Lung microvascular endothelial cell (primary cell): ENCODE results near the gene ZNF775. TPM values are rescaled to one million over a fixed set of nuclear protein-coding genes. Genes with fewer than 3 reads are reported as not detected.

Experiments
- DNase-seq, 2 donors: peaks; one replicate each; pipeline versions ENCODE4 v3.0.0 to v3.0.0-alpha.2; 2010; ENCODE audit warnings: low read depth in 2 of 2
- total RNA-seq: library from RNA; depleted of rRNA; stranded (reverse); fragments of >200 nt; gene quantifications from 2 replicates; pipeline ENCODE4 v1.2.1, GENCODE V29; 2014

The ZNF775 gene
- total RNA-seq, 1 donor from 2014 or later, result 5.4 TPM

DNA sequence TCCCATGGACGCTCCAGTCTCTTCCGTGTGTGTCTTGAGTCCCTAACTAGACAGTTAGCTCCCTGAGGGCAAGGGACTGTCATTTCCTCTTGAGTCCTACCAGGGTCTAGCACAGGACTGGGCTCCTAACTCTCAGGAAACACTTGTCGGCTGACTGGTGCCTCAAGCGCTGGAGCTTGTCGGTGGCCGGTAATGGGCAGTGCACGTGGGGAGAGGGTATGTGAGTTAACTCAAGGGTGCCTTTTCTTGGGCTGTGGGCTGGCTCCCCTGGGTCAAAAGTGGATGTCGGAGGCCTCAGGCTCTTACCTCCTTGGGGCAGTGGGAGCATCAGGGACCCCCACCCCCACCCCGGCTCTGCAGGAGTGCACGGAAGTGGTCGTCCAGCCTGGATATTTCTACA is 32.9 kb downstream of the ZNF775 start:
- no peak for DNase-seq

DNA sequence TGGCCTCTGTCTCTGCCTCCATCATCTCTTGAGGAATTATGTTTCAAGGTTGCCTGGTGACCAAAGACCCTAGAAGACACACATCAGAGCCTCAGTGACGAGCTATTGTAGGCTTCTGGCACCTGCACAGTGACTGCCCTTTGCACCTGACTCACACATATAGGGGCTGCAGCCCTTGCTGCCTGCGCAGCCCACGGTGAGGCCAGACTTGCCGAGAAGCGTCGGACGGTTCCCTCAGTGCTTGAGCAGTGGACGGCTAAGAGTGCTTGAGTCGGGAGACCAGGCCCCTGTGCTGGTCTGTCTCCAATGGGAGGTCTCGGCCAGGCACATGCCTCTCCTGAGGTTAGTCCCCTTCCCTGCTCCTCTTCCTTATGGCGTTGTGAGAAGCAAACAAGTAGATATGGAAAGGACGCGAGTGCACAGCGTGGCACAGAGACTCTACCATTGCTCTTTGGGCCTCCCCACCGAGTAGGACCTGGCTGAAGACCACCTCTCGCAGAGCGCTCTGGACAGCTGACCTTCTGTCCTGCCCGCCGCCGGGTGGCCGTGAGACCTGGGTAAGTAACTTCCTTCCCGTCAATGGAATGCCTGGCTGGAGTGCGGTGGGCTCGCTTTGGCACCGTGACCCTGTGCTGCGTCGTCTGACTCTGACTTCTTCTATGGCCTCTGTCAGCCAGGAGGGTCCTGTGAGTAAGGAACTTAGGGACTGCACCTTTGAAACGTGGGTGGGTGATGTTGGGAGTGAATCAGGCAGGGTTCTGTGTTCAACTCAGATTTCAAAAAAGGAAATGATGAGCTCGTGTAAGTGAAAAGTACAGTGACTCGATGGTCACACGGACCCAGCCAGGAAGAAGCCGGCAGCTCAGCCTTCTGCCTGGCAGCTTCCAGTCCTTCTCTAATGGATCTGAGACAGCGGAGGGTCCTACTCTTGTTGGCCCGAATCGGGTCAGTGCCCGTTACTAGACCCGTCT is 33.7 kb downstream of the ZNF775 start:
- DNase-seq, result no peak

DNA sequence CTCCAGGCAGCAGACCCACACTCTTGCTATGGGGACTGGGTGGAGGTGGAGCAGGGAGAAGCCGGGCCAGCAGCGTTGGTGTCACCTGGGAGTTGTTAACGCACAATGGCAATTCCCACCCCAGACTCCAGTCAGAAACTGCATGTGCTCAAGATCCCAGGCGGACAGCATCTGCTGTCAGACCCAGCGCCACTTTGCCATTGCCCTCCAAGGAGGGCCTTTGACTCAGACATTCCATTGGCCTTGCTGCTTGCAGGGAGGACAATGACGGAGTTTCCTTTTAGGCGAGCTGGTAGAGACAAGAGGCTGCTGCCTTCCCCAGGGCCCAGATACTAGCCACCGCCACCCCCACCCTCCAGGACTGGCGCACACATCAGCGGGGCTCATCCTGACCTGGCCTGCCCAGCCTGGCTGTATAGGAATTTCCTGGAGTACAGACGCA is 34.5 kb downstream of the ZNF775 start:
- DNase-seq, result peak in 1 of 2 donors; percentile 20

DNA sequence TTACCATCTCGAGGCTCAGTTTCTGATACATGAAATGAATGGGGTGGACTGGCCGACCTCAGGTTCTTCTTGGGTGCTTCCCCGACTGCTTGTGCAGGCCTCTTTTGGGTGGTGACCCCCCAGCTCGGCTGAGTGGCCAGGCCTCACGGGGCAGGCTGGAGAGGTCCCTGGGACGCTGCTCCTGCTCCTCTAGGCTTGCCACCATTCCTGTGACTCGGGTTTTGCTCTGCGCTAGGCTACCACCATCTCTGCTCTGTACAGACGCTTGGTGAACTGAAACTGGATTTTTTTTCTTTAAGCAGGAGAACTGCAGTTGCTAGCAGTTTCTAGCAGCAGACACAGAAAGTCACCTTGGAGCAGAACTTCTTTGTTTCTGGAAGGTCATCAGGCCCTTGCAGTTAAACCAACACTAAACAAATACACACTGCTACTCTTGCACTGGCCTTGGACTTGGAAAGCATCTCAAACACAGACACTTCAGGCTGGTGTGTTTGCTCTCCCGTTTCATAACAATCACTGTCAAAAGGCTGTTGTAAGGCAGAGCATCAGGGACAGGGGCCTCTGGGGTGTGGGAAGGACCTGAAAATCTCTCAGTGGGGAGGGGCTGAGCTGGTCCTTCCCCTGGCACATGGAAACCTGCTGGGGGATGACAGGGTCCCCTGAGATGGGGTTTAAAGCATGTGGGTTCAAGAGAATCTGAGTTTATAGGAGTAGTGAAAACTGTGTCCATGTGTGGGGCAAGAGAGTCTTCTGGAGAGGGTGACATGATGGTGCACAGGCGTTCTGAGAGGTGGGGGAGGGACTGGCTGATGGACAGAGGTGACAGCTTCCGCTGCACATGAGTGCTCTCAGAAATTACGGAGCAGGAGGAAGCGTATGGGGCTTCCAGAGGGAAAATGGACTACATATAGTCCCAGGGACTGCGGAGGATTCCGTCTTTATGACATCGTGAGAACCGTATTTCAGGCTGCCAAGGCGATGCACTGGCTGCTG is 36.3 kb downstream of the ZNF775 start:
- no peak for DNase-seq

DNA sequence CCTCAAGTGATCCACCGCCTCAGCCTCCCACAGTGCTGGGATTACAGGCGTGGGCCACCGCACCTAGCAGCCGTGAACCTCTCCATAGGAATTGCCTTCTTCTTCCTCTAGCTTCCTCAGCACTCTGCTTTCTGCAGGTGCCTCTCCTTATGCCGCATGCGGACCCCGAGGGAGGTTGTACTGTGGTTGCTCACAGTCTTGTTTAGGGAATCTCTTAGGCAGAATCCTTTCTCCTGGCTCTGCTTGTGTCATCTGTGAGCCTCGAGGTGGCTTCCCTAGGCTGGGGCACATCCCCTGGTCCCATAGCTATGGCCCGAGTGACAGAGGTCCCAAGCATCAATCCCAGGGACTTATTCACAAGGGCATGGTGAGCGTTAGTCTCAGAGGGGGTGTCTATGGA is 38.1 kb downstream of the ZNF775 start:
- no peak for DNase-seq

DNA sequence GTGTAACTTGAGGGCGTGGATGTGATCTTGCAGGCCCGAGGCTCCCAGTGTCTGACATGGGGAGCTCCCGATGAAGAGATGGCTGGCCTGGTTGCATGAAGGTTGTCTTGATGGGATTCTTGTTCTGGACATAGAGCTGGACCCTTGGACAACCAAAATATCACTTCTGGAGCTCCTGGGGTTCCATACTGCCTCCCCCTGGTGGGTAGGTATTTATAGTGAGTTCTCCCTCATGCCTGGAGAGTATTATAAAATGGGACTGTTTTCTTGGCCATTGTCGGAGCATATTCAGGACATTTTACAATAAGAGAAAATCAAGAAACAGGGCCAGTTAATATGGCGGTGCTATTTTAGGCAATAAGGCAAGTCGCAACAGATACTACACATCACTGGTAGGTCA is 38.7 kb downstream of the ZNF775 start:
- no peak for DNase-seq

DNA sequence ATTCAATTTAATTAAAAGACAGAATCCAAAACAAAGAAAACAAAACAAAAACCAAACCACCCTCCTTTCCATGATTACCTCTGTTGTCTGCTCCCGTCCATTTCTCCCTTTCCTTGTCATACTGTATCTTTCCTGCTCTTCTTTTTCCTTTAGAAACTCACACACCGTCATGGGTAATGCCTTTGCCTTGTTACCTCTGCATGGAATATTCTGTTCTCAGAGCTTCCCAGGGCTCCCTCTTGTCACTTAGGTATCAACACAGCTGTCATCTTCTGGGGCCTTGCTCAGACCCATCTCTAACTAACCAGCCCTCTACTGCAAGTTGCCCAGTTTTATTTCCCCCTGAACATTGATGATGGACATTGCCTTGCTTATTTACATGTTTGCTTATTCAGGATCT is 41.1 kb downstream of the ZNF775 start:
- no peak for DNase-seq

DNA sequence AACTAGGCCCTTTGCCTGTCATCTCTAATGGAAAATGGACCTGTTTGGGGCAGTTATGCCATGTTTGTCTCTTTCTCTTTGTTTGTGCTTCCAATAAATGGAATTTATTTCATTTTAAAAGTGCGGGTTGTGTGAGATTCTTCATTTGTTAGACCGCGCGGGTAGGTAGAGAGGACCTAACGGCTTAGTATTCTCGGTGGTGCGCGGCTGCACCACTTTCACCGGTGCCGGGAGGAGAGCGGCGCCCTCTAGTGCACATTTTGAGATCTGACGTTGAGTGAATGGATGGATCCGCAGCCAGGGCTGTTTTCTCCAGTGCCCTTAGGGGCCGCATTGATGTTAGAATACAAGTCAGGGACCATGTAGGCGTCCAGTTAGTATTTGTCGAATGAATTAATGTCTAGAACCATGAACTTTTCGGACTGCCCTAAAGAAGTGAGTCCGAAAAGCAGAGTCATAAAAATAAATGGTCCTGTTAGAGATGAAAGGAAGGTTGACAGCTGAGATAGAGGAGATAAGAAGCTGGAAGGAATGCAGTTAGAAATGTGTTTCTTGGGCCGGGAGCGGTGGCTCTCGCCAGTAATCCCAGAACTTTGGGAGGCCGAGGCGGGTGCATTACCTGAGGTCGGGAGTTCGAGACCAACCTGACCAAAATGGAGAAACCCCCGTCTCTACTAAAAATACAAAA is 42.0 kb downstream of the ZNF775 start:
- peak; percentile 83 to 87 for DNase-seq

DNA sequence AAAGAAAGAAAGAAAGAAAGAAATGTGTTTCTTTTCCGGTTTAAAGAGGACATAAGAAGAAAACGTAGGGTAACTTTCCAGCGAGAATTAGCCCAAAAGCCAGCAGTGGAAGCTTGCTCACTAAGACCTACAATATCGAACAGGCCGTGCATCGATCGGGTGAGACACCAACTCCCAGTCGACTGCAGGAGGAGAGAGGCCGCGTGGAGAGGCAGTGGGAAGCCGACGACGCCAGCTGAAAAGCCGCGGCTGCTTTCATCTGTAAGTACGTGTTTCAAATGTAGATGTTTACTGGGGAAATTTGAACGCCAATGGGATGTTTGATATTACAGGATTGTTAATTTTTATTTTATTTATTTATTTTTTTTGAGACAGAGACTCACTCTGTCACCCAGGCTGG is 42.7 kb downstream of the ZNF775 start:
- no peak for DNase-seq

DNA sequence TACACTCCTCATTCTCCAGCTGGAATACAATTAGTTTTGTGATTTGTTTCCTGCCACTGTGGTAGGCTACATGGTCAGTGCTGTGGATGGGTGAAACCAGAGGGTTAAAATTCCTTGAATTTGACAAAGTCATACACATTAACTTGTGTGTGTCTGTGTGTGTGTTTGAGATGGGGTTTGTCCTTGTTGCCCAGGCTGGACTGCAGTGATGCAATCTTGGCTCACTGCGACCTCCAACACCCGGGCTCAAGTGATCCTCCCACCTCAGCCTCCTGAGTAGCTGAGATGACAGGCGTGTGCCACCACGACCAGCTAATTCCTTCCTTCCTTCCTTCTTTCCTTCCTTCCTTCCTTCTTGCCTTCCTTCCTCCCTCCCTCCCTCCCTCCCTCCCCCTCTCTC is 46.5 kb downstream of the ZNF775 start:
- no peak for DNase-seq

DNA sequence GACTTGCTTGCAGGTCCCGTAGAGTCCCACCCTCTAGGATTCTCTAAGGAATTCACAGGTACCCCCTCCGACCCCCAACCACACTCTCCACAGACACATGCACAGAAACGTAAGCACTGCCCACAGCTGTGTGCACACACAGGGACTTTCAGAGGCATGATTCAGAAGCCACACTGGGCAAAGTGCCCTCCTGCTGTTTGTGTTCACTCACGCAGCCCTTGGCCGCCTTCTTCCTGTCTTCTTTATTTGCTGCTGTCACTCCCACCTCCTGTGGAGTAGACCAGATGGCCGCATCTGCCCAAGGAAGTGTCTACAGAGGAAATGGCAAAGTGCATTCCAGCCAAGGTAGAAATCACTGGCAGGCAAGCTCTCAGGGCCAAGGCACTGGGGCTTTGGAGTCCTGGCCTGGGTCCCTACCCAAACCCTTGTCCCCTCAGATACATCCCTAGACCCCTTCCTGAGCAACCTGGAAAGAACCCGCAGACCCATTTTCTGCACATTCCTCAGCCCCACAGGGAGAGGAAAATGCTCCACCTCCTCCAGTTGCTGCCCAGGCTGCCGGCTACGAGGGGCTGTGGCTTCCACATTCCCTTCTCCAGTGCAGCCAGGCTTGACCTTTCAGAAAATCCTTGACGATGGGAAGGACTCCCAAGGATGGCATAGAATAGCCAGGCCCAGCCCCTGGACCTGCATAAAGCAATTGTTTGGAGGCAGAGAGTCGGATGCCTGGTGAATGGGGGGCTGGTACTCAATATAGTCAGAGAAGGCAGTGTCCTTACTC is 49.7 kb downstream of the ZNF775 start:
- peak; percentile 34 to 60 for DNase-seq

DNA sequence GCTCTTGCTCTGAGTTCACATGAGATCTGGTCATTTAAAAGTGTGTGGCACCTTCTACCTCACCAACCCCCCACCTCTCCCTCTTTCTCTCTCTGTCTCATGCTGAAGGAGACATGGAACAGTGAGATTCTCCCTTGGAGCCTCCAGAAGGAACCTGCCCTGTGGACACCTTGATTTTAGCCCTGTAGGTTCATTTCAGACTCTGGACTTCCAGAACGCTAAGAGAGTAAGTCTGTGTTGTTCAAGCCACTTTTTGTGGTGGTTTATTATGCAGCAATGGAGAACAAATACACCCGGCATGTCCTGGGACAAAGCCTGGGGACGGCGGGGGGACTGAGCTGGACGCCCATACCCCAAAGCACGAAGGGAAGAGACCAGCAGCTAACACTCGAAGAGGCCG is 50.6 kb downstream of the ZNF775 start:
- DNase-seq, result no peak

DNA sequence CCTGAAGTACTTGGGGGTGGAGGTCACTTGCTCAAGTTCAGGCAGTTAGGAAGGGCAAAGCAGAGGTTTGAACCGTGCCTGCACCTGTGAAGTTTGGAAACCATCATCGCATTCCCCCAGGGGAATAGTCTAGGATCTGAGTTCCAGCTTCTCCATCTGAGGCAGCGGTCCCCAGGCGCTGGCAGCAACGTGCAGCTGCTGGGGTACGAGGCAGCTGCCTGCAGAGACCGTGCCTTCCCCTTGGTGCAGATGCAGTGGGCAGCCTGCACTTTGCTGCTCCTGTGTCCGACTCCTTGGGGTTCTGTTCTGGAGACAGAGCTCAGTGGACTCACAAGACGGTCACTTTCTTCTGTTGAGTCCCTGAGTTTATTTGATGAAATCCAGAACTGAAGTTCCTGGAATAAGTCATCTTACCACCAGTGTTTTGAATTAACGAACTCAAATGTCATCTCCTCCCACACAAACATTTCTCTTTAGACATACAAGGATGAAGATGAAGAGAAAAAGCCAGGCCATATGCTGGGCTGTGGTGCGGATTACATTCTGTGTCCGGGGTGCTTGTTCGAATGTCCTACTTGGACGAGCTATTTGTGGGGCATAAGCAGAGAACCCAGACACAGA is 51.4 kb downstream of the ZNF775 start:
- DNase-seq, result no peak

DNA sequence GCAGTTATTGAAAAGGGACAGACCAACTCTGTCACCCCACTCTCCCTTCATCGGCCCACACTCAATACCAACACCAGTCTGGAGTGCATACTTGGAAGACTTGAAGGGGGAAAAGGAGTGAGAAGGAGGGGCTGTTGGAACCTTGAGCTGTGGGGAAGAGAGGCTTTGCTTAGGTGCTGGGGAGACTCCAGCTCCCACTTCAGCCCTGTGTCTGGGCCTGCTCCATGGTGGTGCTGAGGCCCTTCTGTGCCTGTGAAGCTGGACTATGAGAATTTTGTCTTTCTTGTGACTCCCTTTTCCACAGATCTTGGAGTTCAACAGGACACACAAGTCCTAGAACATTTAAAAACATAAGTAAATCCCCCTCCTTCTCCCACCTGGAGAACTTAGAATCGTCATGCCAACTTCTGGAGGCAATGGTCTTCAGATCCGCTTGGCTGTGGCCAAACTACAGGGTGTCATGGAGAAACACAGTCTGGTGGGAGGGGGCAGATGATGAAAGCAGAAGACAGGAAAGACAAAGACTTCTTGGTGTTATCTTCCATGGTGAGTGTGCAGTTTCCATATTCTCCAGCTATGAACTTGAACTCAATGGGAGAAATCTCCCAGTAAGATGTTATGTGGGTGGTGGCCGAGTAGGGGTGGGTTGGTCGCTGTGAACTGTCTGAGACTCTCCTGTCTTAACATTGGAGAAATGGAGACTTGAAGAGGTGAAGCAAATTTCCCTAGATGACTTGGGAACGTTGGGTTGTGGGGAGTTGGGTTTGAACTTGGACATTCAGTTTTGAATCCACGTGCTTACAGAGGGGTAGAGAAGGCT is 52.9 kb downstream of the ZNF775 start:
- DNase-seq, result no peak

DNA sequence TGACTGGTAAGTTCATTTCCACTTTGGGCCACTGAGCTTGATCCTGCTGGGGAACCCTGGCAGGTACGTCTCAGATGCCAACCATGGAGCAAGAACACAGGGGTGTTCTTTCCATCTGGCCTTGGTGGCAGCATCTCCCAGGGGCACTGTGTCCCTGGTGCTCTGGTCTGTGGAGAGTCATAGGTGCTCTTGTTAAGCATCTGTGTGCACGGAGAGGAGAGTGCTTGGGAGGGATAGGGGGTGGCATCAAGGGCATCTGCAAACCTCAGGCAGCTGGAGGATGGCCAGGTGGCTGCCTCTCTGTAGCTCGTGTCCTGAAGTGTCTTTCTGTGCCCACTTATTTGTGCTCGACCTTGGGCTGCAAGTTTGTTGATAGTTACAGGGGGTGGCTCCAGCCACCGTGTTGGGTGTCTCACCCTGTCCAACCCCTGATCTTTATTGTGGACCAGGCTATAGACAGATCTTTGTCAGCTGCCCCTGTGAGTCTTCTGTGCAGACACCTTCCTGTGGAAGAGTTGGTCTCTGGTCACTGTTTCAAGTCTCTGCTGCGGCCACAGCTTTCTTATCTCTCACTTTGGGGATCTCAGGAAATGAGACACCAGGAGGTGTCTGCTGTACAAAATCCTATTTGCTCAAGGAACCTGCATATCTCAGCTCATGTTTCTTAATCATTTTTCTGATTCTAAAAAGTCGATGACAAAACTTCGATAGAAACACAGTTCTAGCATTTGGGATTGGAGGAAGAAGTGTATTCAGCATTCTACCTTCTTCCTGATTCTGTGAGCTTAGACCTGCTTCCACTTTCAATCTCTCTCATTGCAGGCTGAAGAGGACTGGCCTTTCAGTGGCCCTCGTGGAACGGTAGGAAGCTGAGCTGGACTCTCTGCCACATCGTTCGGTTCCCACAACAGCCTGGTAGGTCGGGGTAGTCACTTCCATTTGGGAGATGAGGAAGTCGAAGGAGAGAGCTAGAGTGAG is 54.1 kb downstream of the ZNF775 start:
- no peak for DNase-seq

DNA sequence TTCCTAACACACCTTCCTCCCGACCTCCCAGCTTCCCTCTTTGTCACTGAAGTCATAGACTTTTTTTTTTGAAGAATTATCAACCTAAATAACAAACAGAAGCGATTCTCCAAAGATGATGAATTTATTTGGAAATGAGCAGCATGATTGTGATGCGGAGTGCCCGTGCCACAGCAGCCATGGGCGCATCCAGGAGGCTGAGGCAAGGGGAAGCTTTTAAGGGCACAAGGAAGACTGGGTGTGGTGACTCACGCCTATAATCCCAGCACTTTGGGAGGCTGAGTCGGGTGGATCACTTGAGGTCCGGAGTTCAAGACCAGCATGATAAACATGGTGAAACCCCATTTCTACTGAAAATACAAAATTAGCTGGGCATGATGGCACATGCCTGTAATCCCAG is 55.1 kb downstream of the ZNF775 start:
- no peak for DNase-seq

DNA sequence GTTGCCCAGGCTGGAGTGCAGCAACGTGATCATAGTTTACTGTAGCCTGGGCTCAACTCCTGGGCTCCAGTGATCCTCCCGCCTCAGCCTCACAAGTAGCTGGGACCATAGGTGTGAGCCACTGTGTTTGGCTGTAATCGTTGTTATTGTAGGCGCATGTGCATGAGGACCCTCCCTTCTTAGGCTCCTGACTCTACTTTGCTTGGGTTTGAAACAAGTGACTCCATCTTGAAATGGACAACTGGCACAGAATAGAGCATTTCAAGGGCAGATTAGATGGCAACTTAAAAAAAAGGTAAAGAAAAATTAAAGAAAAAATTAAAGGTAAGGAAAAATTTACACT is 55.9 kb downstream of the ZNF775 start:
- DNase-seq, result no peak

DNA sequence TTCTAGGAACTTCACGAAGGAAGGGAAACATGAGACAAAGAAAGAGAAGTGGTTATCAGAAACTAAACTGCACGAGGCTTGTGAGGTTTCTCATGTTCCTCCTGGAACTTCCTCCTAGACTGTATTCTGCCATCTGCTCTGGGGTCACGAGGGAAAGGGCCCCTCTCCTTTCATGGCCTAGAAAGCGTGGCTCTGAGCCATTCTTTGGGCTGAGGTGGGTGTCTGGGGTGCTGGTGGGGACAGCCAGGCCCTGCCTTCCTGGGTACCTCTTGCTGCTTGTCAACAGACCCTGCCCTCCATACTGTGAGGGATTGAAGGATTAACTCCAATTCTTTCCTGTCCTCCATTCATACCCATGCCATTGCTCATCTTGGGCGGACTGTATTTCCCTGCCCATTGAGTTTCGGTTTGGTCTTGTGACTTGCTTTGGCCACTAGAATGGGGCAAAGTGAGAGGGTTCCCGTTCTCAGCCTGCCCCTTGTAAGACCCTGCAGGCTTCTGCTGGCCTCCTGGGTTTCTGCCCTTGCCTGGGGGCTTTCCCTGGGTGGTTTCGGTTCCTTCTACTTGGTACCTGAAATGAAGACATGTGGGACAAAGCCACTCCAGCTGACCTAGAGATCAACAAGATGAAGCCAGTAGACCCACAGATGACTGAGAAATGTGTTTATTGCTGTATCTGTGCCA is 56.4 kb downstream of the ZNF775 start:
- no peak for DNase-seq
